Choroid plexus epithelial cell (primary cell): ENCODE results near the gene ATOSB.
A peak's percentile ranks its signal among the peaks of the same experiment; 100 is the strongest.

Experiments used
- DNase-seq: peaks from one replicate; pipeline ENCODE4 v3.0.0-alpha.2; 2010; ENCODE audit warnings: low read depth
- H3K4me3 ChIP-seq: 2 replicates; pipeline ENCODE4 v1.5.1; 2011; ENCODE audit warnings: low read depth, mild to moderate bottlenecking, control low read depth, low read length, moderate library complexity
- CTCF ChIP-seq: conservative IDR thresholded peaks from 2 replicates; pipeline ENCODE4 v1.5.1; 2011; ENCODE audit warnings: low read depth, mild to moderate bottlenecking, control low read depth, inconsistent platforms, low read length, moderate library complexity

The ATOSB gene

DNA sequence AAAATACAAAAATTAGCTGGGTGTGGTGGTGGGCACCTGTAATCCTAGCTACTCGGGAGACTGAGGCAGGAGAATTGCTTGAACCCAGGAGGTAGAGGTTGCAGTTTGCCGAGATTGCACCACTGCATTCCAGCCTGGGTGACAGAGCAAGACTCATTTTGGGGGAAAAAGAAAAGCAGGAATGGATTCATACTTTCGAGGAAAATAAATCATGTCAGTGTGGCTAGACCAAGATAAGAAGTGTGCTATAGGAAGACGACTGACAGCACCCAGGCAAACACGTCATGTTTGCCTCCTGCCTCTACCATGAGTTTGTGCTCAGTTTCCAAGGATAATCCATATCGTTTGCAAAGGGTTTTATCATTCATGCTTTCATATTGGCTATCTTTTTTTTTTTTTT is 19.3 kb upstream of the ATOSB start:
- no peak overlapping the region for H3K4me3 ChIP-seq
- no peak for DNase-seq
- TF ChIP-seq CTCF, result no peak

- peak; percentile 97 for DNase-seq
- TF ChIP-seq CTCF, result peak; percentile 98
- peak overlapping the region; percentile 90 for H3K4me3 ChIP-seq
Measured at GRCh38 chr9:35116898-35117551, 1.4 kb upstream of the ATOSB start.

GRCh38 chr9:35116539-35116897 is 856 bp upstream of the ATOSB start:
- no peak for DNase-seq
- H3K4me3 ChIP-seq, result peak overlapping the region; percentile 90
- TF ChIP-seq CTCF, result no peak

DNA sequence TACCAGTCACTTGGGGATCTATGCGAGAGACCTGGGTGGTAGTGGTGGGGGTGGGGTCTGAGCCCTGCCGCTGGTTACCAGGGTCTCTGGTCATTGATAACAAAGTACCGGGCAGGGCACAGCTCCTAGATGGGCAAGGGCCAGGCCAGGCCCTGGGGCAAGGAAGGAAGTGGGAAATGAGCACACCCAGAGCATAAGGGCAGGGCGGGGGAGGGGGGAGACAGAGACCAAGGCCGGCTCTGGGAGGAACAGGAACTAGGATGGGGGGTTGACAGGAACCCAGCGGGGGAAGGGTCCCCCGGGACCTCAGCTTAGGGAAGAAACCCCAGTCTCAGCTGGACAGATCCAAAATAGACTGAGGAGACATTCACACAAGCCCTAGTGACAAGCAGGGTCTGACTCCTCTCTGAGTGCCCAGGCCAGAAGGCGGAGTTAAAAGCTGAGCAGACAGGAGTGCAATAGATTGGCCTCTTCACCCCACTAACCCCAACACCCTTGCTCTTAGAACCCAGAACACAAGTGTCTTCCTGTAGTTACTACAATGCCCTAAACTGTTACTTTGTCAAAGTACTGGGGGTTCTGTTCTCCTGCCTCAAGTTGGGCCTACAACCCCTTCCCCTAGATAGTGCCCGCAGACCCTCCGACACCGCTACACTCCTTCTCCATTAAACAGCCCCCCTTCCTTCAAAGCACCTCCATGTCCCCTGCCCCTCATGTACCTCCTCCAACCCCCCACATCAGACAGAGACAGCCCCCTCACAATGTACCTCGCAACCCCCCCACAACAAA is 628 bp downstream of the ATOSB start:
- TF ChIP-seq CTCF, result no peak
- DNase-seq, result peak; percentile 40
- H3K4me3 ChIP-seq, result peak overlapping the region; percentile 90

GRCh38 chr9:35114113-35114839 is 1.4 kb downstream of the ATOSB start:
- H3K4me3 ChIP-seq, result peak overlapping the region; percentile 90
- no peak for TF ChIP-seq CTCF
- peak; percentile 98 for DNase-seq

GRCh38 chr9:35112257-35113020 is 3.2 kb downstream of the ATOSB start:
- DNase-seq, result peak; percentile 62
- TF ChIP-seq CTCF, result no peak
- peak overlapping the region; percentile 48 for H3K4me3 ChIP-seq
